Fibroblast of the conjunctiva (primary cell): Measurements from ENCODE around the gene SCN1A.
"Not testable (repeated sequence)": the region's sequence is repeated elsewhere in the genome, so short reads cannot be mapped to it uniquely, and the experiment has no call there.

ENCODE experiments used
- DNase-seq: peaks from one replicate; pipeline ENCODE4 v3.0.0-alpha.2; 2010; ENCODE audit warnings: low read depth

SCN1A gene

GRCh38 chr2:166135152-166135848, 7.5 kb upstream of the SCN1A start:
- no peak for DNase-seq

- no peak for DNase-seq
Observed at GRCh38 chr2:166134252-166135151, 6.7 kb upstream of the SCN1A start.

GRCh38 chr2:166133653-166134052, 5.8 kb upstream of the SCN1A start:
- DNase-seq = no peak

GRCh38 chr2:166128156-166128505, 311 bp upstream of the SCN1A start:
- no peak for DNase-seq

DNA sequence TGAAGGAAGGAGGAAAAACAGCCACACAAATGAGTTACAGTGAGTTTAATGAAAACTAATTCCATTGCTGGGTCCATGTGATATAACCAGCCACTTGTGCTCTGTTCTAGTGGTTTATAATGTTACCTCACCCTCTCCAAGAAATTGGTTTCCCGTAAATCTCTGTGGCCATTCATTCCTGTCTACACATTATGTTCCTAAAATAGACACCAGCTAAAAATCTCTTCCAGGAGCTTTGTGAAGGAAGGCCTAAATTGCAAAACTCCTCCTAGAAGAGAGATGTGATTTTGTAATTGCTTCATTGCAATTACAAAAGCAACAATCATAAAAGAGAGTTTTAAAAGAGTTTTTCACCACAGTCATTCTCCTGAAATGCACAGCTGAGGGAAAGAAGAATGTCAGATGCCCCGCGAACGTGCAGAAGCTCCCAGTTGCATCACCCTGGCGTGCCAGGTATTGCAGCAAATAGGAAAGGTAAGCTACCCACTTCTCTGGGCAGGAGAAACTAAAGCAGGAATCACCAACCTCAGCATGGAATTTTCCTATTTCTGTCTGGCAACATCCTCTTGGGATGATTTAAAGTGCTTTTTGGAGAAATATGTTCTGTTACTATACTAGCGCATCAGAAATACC, 1.7 kb downstream of the SCN1A start:
- DNase-seq = no peak

DNA sequence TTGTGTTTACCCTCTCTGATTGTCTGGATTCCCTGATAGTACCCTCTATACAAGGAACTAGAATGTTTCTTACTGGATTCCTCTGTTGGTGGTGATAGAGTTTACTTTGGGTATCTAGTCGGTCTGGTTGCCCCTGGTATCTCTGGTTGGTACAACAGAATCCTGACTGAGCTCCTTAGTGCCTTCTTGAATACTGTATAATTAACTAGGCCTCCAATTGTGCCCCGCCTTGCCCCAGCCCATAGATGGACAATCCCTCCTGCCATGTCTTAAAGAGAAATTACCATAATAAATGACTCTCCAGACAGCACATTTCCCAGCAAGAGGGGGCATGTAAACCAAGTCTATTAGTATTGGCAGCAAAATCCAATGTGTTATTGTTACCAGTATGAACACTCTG, 2.3 kb downstream of the SCN1A start:
- no peak for DNase-seq

DNA sequence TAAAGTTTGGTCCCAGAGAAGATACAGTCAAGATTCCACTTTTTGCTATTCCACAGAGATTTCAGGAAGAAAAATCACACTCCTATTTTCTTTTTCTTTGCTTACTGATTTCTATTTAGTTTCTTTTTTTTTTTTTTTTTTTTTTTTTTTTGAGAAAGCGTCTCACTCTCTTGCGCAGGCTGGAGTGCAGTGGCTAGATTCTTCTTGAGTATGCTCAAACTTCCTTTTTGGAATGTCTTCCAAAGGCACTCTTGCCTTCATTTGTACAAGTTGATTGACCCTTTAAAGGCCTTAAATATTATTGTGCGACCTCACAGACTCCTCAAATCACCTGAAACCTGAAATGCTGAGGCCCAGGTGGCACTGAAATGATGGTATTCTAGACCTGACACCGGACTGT, 9.6 kb downstream of the SCN1A start:
- no peak for DNase-seq

DNA sequence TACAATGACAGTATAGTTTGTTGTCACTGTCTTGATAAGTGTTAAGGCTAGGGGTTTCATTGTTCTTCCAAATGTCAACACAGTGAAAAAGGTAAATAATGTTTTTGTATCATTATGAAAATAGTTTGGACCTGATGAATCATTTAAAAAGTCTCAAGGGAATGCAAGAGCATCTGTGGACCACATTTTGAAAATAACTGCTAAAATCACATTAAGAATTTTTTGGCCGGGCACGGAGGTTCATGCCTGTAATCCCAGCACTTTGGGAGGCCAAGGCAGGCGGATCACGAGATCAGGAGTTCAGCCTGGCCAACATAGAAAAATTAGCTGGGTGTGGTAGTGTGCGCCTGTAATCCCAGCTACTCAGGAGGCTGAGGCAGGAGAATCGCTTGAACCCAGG, 10.3 kb downstream of the SCN1A start:
- no peak for DNase-seq

DNA sequence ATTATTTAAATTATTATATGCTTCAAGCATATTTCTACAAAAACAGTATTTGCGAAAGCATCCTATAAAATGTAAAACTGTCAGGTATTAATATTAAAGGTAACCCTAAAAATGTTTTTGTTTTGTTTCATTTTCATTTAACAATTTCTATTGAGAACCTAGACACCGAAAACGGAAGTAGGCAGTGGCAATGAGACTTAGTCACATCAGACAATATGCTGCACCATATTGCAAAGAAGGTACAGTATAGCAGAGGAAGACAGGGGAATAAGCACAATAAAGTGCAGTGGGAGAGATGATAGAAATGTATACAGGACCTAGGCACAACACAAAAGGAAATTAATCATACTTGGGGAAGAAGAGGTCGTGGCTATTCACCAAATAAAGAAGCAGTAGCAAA, 12.2 kb downstream of the SCN1A start:
- no peak for DNase-seq

- no peak for DNase-seq
Observed at GRCh38 chr2:166112193-166112605, 15.6 kb downstream of the SCN1A start.

DNA sequence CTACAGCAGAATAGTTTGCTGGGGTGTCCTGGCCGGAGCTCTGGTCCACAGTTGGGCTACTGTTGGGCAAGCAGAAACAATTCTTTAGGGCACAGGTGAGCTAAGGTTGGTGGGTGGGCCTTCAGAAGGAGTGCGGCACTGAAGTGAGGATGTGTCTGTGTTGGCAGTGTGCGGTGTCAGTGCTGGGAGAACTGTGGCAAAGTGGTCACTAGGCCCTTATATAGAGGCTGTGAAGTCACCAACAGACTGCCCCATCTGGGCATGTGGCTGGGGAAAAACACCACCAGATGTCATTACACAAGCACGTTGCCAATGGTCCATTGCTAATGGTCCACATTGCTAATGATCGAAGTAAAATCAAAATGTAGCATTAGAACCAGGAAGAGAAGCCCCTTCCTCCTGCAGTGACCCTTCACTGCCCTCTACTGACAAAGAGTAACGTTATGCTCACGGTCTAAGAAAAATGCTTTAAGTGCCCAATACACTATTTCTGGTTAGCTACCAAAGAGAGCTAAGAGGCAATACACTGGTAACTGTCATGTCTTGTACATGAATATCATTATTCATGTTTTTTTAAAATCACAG, 21.3 kb downstream of the SCN1A start:
- DNase-seq = no peak

DNA sequence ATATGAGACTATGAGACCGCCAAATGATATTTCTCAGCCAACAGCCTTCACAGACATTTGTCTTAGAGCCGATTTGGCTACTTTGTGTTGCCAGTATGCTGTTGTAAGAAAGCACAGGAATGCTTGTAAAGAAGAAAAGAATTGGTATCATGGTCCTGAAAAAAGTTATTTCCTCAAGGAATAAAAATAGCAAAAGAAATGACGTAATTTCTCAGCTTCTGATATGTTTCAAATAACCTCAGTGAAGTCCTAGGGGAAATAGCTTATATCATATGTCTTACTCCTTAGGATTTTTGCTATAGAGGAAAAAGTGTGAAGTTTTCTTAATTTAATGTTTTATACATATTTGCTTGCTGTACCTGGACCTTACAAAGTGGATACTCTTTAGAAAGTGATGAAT, 23.0 kb downstream of the SCN1A start:
- DNase-seq = no peak

DNA sequence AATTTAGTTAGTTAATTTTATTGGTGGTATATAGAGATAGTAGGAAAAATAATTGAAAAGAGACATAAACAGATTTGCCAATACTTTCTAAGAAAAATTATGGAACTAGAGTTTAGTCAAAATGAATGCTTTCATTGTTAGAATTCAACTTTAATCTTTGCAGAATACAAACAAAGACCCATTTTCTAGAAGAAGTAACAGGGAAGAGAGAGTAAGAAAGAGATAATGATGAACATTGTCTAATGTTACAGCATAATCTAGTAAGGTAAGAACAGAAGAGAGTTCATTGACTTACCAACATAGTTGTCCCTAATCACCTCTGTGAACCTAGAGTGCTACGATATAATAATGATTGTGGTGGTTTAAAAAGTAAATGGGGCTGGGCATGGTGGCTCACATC, 23.7 kb downstream of the SCN1A start:
- DNase-seq = no peak

DNA sequence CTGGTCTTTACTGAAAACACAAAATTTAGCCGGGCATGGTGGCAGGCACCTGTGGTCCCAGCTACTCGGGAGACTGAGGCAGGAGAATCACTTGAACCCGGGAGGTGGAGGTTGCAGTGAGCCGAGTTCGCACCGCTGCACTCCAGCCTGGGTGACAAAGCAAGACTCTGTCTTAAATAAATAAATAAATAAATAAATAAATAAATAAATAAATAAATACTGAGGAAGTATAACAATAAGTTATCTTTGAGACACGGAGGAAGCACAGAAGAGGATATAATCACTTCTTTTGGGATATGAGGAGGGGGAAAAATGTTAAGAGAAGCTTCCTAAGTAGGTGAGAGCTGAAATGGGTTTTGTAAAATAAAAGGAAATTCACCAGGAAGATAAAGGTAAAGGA, 24.5 kb downstream of the SCN1A start:
- not testable (repeated sequence) for DNase-seq

- no peak for DNase-seq
Observed at GRCh38 chr2:166094325-166094724, 33.5 kb downstream of the SCN1A start.

- no peak for DNase-seq
Observed at GRCh38 chr2:166092889-166093288, 34.9 kb downstream of the SCN1A start.

DNA sequence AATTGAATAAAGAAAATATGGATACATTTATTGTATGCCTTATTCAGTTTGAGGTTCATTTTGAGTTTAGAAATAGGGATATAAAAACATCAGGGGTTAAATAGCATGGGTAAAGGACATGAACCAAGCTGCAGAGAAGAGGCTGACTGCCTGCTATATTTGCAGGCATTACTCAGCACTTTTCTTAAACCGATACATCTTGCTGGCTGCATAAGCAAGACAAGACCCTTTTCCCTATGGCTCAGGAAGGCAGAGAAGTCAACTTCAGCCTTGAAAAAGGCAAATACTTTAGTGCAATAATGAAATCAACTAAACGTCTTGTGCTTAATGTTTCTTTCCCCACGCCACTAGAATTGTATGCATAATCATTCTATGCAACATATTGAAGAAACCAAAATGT, 36.4 kb downstream of the SCN1A start:
- no peak for DNase-seq

GRCh38 chr2:166090908-166091307, 36.9 kb downstream of the SCN1A start:
- DNase-seq = no peak

GRCh38 chr2:166090346-166090745, 37.5 kb downstream of the SCN1A start:
- peak; percentile 56 for DNase-seq

GRCh38 chr2:166088634-166089033, 39.2 kb downstream of the SCN1A start:
- no peak for DNase-seq

DNA sequence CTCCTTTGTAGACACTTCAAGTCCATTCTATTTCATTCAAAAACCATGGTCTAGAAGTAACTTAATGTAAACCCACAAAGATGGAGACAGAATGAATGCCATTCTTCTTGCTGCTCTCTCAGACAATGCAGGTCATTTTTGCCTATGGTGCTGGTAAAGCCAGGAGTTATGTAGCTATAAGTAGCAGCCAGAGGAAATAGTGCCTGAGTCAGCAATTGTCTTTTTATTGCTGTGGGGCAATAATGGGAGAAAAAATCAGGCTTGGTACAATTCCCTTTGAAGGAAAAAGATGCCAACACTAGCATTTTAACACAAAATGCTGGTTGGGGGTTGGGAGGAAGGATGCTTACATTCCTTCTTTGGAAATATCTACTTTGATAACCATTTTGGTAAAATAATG, 43.5 kb downstream of the SCN1A start:
- no peak for DNase-seq

GRCh38 chr2:166082736-166083135, 45.1 kb downstream of the SCN1A start:
- no peak for DNase-seq

GRCh38 chr2:166081852-166082251, 46.0 kb downstream of the SCN1A start:
- no peak for DNase-seq
